HEK293 (cell line): ENCODE data around the gene LRRTM2.

Experiments
- CTCF ChIA-PET: fragments of 350-600 bp; formaldehyde crosslinking; extraction: SDS; loops from one replicate; lab custom pipeline; 2021; ENCODE audit warnings: antibody characterized with exemption; lab: Yijun Ruan, JAX
- POLR2A ChIA-PET: fragments of 300-600 bp; formaldehyde crosslinking; extraction: SDS; loops from one replicate; lab custom pipeline; 2020; ENCODE audit warnings: antibody characterized with exemption, inconsistent platforms; lab: Yijun Ruan, JAX
- H3K27ac ChIP-seq: fragments of 200-500 bp; sonication (Bioruptor generic); 2 replicates; pipeline ENCODE4 v1.5.1; 2014; ENCODE audit warnings: low read depth, low read length, control low read depth, inconsistent platforms; ENCODE audit errors: extremely low read depth
- H3K36me3 ChIP-seq, 2 experiments: fragments of 200-500 bp in 1 of 2; sonication (Bioruptor generic) in 1 of 2; 1 replicate in 1 of 2; 2 replicates in 1 of 2; pipeline ENCODE4 v1.5.1; 2014 to 2017; ENCODE audit warnings: inconsistent platforms in 2 of 2, low read length in 2 of 2; ENCODE audit not compliant: control insufficient read depth in 2 of 2, insufficient read depth in 1 of 2
- H3K4me1 ChIP-seq: fragments of 200-500 bp; sonication (Bioruptor generic); 2 replicates; pipeline ENCODE4 v1.5.1; 2014; ENCODE audit warnings: mild to moderate bottlenecking, low read length, inconsistent platforms; ENCODE audit not compliant: control insufficient read depth, insufficient read depth
- H3K4me3 ChIP-seq: 2 replicates; pipeline ENCODE4 v1.5.1; 2011; ENCODE audit warnings: low read depth, mild to moderate bottlenecking, control low read depth, low read length, moderate library complexity
- H3K9me3 ChIP-seq: fragments of 200-500 bp; sonication (Bioruptor generic); 2 replicates; pipeline ENCODE4 v1.5.1; 2014; ENCODE audit warnings: low read depth, low read length, inconsistent platforms; ENCODE audit not compliant: control insufficient read depth, insufficient read depth
- SCRT2 ChIP-seq: fragments of 450-650 bp; formaldehyde crosslinking; IDR thresholded peaks from 2 replicates; pipeline ENCODE4 v1.5.1; 2016; ENCODE audit warnings: missing biosample characterization, missing genetic modification characterization
- SP3 ChIP-seq: fragments of 450-650 bp; formaldehyde crosslinking; IDR thresholded peaks from 2 replicates; pipeline ENCODE4 v1.5.1; 2016; ENCODE audit warnings: missing biosample characterization, missing genetic modification characterization
- TRIM28 ChIP-seq: IDR thresholded peaks from 2 replicates; pipeline ENCODE4 v1.6.1; 2011; ENCODE audit warnings: low read length, control low read depth, borderline replicate concordance
- ZBTB7A ChIP-seq: fragments of 450-650 bp; formaldehyde crosslinking; IDR thresholded peaks from 2 replicates; pipeline ENCODE4 v1.5.1; 2016; ENCODE audit warnings: low read depth, missing biosample characterization, missing genetic modification characterization
- ZFP3 ChIP-seq: fragments of 450-650 bp; formaldehyde crosslinking; IDR thresholded peaks from 2 replicates; pipeline ENCODE4 v1.5.1; 2016; ENCODE audit warnings: low read depth, missing biosample characterization, missing genetic modification characterization
- ZNF223 ChIP-seq: fragments of 450-650 bp; formaldehyde crosslinking; IDR thresholded peaks from 2 replicates; pipeline ENCODE4 v1.5.1; 2016; ENCODE audit warnings: missing biosample characterization, missing genetic modification characterization
- ZNF404 ChIP-seq: fragments of 450-650 bp; formaldehyde crosslinking; IDR thresholded peaks from 2 replicates; pipeline ENCODE4 v1.5.1; 2017; ENCODE audit warnings: missing biosample characterization, missing genetic modification characterization
- ZNF529 ChIP-seq: fragments of 450-650 bp; formaldehyde crosslinking; IDR thresholded peaks from 2 replicates; pipeline ENCODE4 v1.5.1; 2017; ENCODE audit warnings: missing genetic modification characterization, missing biosample characterization; ENCODE audit not compliant: insufficient replicate concordance
- ZNF660 ChIP-seq: fragments of 450-650 bp; IDR thresholded peaks from 2 replicates; pipeline ENCODE4 v1.5.1; 2018; ENCODE audit warnings: missing biosample characterization, mild to moderate bottlenecking, missing genetic modification characterization
- ZNF837 ChIP-seq: fragments of 450-650 bp; formaldehyde crosslinking; IDR thresholded peaks from 2 replicates; pipeline ENCODE4 v1.5.1; 2016; ENCODE audit warnings: missing biosample characterization, missing genetic modification characterization
- TF ChIP-seq, protein P1 (sequence below): fragments of 450-650 bp; formaldehyde crosslinking; IDR thresholded peaks from 2 replicates; pipeline ENCODE4 v1.5.1; 2017; ENCODE audit warnings: missing biosample characterization, missing genetic modification characterization
- TF ChIP-seq, protein P2 (sequence below): fragments of 450-650 bp; formaldehyde crosslinking; IDR thresholded peaks from 2 replicates; pipeline ENCODE4 v1.5.1; 2016; ENCODE audit warnings: missing biosample characterization, missing genetic modification characterization
- TF ChIP-seq, protein P3 (sequence below): fragments of 450-650 bp; formaldehyde crosslinking; IDR thresholded peaks from 2 replicates; pipeline ENCODE4 v1.5.1; 2016; ENCODE audit warnings: missing biosample characterization, missing genetic modification characterization
- TF ChIP-seq, protein P4 (sequence below): fragments of 450-650 bp; formaldehyde crosslinking; IDR thresholded peaks from 2 replicates; pipeline ENCODE4 v1.5.1; 2017; ENCODE audit warnings: missing biosample characterization, missing genetic modification characterization

Gene LRRTM2

DNA sequence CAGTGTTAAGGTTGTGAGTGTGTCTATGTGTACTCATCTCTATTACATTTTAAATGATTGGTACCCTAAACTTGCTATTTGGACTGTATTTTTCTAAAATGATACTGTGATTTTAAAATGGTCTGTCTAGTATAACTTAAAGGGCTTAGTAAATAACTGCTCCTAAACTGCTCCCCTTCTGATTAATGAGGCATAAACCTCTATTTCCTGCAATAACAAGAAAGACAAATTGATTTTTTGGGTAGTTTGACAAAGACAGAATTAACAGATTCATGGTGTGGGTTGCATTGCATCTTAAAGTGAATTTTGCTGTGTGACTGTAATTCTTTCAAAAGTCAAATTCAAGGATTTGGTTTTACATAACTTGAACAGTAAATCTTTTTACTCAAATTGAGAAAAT, 8.1 kb upstream of the LRRTM2 start:
- POLR2A ChIA-PET = no interaction called here
- H3K4me3 ChIP-seq = no peak overlapping the region
- CTCF ChIA-PET = no interaction called here
- H3K27ac ChIP-seq = no peak overlapping the region
- no peaks in the 10 kb centered on the region for H3K9me3 ChIP-seq
- no peaks in the 10 kb centered on the region for H3K4me1 ChIP-seq
- peaks cover 10 to 17% of the 10 kb centered on the region in 2 experiments for H3K36me3 ChIP-seq
- TF ChIP-seq, protein P1, sequence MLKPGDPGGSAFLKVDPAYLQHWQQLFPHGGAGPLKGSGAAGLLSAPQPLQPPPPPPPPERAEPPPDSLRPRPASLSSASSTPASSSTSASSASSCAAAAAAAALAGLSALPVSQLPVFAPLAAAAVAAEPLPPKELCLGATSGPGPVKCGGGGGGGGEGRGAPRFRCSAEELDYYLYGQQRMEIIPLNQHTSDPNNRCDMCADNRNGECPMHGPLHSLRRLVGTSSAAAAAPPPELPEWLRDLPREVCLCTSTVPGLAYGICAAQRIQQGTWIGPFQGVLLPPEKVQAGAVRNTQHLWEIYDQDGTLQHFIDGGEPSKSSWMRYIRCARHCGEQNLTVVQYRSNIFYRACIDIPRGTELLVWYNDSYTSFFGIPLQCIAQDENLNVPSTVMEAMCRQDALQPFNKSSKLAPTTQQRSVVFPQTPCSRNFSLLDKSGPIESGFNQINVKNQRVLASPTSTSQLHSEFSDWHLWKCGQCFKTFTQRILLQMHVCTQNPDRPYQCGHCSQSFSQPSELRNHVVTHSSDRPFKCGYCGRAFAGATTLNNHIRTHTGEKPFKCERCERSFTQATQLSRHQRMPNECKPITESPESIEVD (tag by site-specific recombination) = 0 out of 2 replicates have a peak, but pooled peaks have one; percentile 11
- TF ChIP-seq ZNF404 (tag by site-specific recombination) = no peak
- TF ChIP-seq, protein P2, sequence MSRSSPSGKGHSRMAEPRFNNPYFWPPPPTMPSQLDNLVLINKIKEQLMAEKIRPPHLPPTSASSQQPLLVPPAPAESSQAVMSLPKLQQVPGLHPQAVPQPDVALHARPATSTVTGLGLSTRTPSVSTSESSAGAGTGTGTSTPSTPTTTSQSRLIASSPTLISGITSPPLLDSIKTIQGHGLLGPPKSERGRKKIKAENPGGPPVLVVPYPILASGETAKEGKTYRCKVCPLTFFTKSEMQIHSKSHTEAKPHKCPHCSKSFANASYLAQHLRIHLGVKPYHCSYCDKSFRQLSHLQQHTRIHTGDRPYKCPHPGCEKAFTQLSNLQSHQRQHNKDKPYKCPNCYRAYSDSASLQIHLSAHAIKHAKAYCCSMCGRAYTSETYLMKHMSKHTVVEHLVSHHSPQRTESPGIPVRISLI = no peak
- TF ChIP-seq, protein P3, sequence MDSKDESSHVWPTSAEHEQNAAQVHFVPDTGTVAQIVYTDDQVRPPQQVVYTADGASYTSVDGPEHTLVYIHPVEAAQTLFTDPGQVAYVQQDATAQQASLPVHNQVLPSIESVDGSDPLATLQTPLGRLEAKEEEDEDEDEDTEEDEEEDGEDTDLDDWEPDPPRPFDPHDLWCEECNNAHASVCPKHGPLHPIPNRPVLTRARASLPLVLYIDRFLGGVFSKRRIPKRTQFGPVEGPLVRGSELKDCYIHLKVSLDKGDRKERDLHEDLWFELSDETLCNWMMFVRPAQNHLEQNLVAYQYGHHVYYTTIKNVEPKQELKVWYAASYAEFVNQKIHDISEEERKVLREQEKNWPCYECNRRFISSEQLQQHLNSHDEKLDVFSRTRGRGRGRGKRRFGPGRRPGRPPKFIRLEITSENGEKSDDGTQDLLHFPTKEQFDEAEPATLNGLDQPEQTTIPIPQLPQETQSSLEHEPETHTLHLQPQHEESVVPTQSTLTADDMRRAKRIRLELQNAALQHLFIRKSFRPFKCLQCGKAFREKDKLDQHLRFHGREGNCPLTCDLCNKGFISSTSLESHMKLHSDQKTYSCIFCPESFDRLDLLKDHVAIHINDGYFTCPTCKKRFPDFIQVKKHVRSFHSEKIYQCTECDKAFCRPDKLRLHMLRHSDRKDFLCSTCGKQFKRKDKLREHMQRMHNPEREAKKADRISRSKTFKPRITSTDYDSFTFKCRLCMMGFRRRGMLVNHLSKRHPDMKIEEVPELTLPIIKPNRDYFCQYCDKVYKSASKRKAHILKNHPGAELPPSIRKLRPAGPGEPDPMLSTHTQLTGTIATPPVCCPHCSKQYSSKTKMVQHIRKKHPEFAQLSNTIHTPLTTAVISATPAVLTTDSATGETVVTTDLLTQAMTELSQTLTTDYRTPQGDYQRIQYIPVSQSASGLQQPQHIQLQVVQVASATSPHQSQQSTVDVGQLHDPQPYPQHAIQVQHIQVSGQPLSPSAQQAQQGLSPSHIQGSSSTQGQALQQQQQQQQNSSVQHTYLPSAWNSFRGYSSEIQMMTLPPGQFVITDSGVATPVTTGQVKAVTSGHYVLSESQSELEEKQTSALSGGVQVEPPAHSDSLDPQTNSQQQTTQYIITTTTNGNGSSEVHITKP (tag by site-specific recombination) = no peak

DNA sequence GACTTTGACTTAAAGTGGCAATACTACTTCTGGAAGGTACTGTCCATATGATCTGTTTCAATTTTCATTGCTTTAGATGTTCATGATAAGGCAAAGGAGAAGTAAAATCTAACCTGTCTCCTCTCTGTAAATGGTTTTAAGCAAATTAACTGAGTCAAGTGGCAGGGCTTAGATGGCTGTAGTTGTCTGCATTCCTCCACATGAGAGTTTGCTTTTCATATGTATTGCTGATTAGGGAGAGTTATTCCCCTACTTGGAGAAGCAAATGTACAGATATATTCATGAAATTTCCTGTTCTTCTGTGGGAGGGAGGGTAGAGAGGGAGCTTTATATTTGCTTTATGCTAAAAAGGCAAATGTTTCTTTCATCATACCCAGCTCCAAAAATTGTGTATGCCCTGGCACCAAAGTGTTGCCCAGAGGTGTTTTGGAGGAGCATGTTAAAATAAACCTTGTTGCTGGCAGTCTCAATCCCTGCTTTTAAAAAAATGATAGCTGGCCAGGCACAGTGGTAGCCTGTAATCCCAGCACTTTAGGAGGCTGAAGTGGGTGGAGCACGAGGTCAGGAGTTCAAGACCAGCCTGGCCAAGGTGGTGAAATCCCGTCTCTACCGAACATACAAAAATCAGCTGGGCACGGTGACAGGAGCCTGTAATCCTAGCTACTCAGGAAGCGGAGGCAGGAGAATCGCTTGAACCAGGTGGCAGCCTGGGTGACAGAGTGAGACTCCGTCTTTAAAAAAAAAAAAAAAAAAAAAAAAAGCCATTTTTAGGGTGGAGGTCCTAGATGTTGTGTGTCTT, 3.5 kb upstream of the LRRTM2 start:
- Histone ChIP-seq H3K9me3 (no peaks in the 10 kb centered on the region), H3K4me1 (peaks cover 16% of the 10 kb centered on the region), H3K27ac (no peak overlapping the region), H3K4me3 (no peak overlapping the region)
- CTCF ChIA-PET = interaction anchor here (0.5 to 0.7 kb wide), 4 partner anchors 9 to 690 kb away, joined by 3 read pairs; no protein-coding TSS in a partner anchor
- TF ChIP-seq ZBTB7A (tag by site-specific recombination) (no peak), SP3 (no peak), ZNF529 (no peak), TRIM28 (no peak), SCRT2 (tag by site-specific recombination) (no peak), ZNF223 (no peak), ZNF837 (no peak), ZNF660 (tag by site-specific recombination) (no peak), ZFP3 (tag by site-specific recombination) (no peak)
- TF ChIP-seq, protein P4, sequence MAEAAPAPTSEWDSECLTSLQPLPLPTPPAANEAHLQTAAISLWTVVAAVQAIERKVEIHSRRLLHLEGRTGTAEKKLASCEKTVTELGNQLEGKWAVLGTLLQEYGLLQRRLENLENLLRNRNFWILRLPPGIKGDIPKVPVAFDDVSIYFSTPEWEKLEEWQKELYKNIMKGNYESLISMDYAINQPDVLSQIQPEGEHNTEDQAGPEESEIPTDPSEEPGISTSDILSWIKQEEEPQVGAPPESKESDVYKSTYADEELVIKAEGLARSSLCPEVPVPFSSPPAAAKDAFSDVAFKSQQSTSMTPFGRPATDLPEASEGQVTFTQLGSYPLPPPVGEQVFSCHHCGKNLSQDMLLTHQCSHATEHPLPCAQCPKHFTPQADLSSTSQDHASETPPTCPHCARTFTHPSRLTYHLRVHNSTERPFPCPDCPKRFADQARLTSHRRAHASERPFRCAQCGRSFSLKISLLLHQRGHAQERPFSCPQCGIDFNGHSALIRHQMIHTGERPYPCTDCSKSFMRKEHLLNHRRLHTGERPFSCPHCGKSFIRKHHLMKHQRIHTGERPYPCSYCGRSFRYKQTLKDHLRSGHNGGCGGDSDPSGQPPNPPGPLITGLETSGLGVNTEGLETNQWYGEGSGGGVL (tag by site-specific recombination) = no peak
- TF ChIP-seq, all 188 proteins: peak for 0
- POLR2A ChIA-PET = interaction anchor here (1.0 kb wide), 1 partner anchor 11 kb away, joined by 3 read pairs; no protein-coding TSS in a partner anchor
- H3K36me3 ChIP-seq = no peaks in the 10 kb centered on the region
